ENCODE data around the gene TTF1. TPM values are rescaled to one million over a fixed set of nuclear protein-coding genes. Genes with fewer than 3 reads are reported as not detected.

Gene TTF1
- total RNA-seq = 7.1 to 10.7 TPM (median 8.9 TPM) in 3 replicates
- long read RNA-seq, transcript TTF1-201 (11 exons, 3,052 nt) = major isoform, 5 of 14 reads
- long read RNA-seq, partial matches to known transcripts = 5 of 14 reads
- long read RNA-seq, other reads (novel, unspliced or antisense) = 4 of 14 reads

- TF ChIP-seq CTCF (IDR thresholded peaks at IDR 0.05) = no peak
- Mint-ChIP-seq H3K36me3 (ENCODE audit: low read depth) (peaks cover 7% of the 10 kb centered on the region), H3K9me3 (ENCODE audit: low read depth) (no peaks in the 10 kb centered on the region), H3K27me3 (ENCODE audit: low read depth) (no peaks in the 10 kb centered on the region), H3K4me1 (ENCODE audit: low read depth) (peaks cover 34% of the 10 kb centered on the region), H3K4me3 (ENCODE audit: unreplicated experiment) (peak within 1 kb of the TSS; percentile 86), H3K27ac (ENCODE audit: unreplicated experiment) (peak within 1 kb of the TSS; percentile 63)
- no peak for DNase-seq (ENCODE audit: low spot score)
Measured at GRCh38 chr9:132406554-132407122, at the start of gene TTF1. Gene TTF1, minus strand, starts transcription at chr9:132406840. Its CDS starts 4,019 bp downstream, at chr9:132402821.

GRCh38 chr9:132456241-132456640, 49.6 kb upstream of the TTF1 start:
- H3K4me1 Mint-ChIP-seq (ENCODE audit: low read depth) = no peaks in the 10 kb centered on the region
- no peak overlapping the region for H3K27ac Mint-ChIP-seq (ENCODE audit: unreplicated experiment)
- H3K9me3 Mint-ChIP-seq (ENCODE audit: low read depth) = no peaks in the 10 kb centered on the region
- TF ChIP-seq CTCF (IDR thresholded peaks at IDR 0.05) = no peak
- peaks cover 14% of the 10 kb centered on the region for H3K27me3 Mint-ChIP-seq (ENCODE audit: low read depth)
- H3K36me3 Mint-ChIP-seq (ENCODE audit: low read depth) = no peaks in the 10 kb centered on the region
- no peak for DNase-seq (ENCODE audit: low spot score)
- no peak overlapping the region for H3K4me3 Mint-ChIP-seq (ENCODE audit: unreplicated experiment)

GRCh38 chr9:132451276-132451675, 44.6 kb upstream of the TTF1 start:
- Mint-ChIP-seq H3K4me3 (ENCODE audit: unreplicated experiment) (no peak overlapping the region), H3K9me3 (ENCODE audit: low read depth) (no peaks in the 10 kb centered on the region), H3K27ac (ENCODE audit: unreplicated experiment) (no peak overlapping the region), H3K27me3 (ENCODE audit: low read depth) (peaks cover 35% of the 10 kb centered on the region), H3K36me3 (ENCODE audit: low read depth) (no peaks in the 10 kb centered on the region), H3K4me1 (ENCODE audit: low read depth) (no peaks in the 10 kb centered on the region)
- no peak for DNase-seq (ENCODE audit: low spot score)
- no peak for TF ChIP-seq CTCF (IDR thresholded peaks at IDR 0.05)

GRCh38 chr9:132447902-132448301, 41.3 kb upstream of the TTF1 start:
- H3K27ac Mint-ChIP-seq (ENCODE audit: unreplicated experiment) = no peak overlapping the region
- no peaks in the 10 kb centered on the region for H3K36me3 Mint-ChIP-seq (ENCODE audit: low read depth)
- no peak overlapping the region for H3K4me3 Mint-ChIP-seq (ENCODE audit: unreplicated experiment)
- H3K27me3 Mint-ChIP-seq (ENCODE audit: low read depth) = peaks cover 33% of the 10 kb centered on the region
- H3K4me1 Mint-ChIP-seq (ENCODE audit: low read depth) = no peaks in the 10 kb centered on the region
- DNase-seq (ENCODE audit: low spot score) = no peak
- TF ChIP-seq CTCF (IDR thresholded peaks at IDR 0.05) = no peak
- no peaks in the 10 kb centered on the region for H3K9me3 Mint-ChIP-seq (ENCODE audit: low read depth)

- no peaks in the 10 kb centered on the region for H3K4me1 Mint-ChIP-seq (ENCODE audit: low read depth)
- H3K9me3 Mint-ChIP-seq (ENCODE audit: low read depth) = no peaks in the 10 kb centered on the region
- DNase-seq (ENCODE audit: low spot score) = no peak
- no peak overlapping the region for H3K4me3 Mint-ChIP-seq (ENCODE audit: unreplicated experiment)
- peak; percentile 49 for TF ChIP-seq CTCF (IDR thresholded peaks at IDR 0.05)
- no peaks in the 10 kb centered on the region for H3K36me3 Mint-ChIP-seq (ENCODE audit: low read depth)
- peaks cover 35% of the 10 kb centered on the region for H3K27me3 Mint-ChIP-seq (ENCODE audit: low read depth)
- H3K27ac Mint-ChIP-seq (ENCODE audit: unreplicated experiment) = no peak overlapping the region
Measured at GRCh38 chr9:132447346-132447745, 40.7 kb upstream of the TTF1 start.

All from chondrocyte (in vitro differentiated cells).